GM21576 (cell line): ENCODE results near the gene MFGE8.
A peak's percentile ranks its signal among the peaks of the same experiment; 100 is the strongest.

ENCODE experiments used
- ATAC-seq: cut with Tn5 transposase; IDR thresholded peaks from one replicate; pipeline ENCODE4 v1.9.1; 2021; ENCODE audit warnings: mild to moderate bottlenecking, moderate library complexity; ENCODE audit not compliant: unreplicated experiment

The MFGE8 gene

GRCh38 chr15:88920186-88920891, 7.2 kb upstream of the MFGE8 start:
- ATAC-seq: no peak

GRCh38 chr15:88918738-88919137, 5.6 kb upstream of the MFGE8 start:
- ATAC-seq: no peak

GRCh38 chr15:88917760-88918159, 4.6 kb upstream of the MFGE8 start:
- ATAC-seq: no peak

GRCh38 chr15:88915354-88915753, 2.2 kb upstream of the MFGE8 start:
- no peak for ATAC-seq

- ATAC-seq: no peak
Measured at GRCh38 chr15:88913850-88914169, 631 bp upstream of the MFGE8 start.

GRCh38 chr15:88912500-88912921, 668 bp downstream of the MFGE8 start:
- no peak for ATAC-seq

- ATAC-seq: no peak
Measured at GRCh38 chr15:88911766-88912118, 1.4 kb downstream of the MFGE8 start.

- no peak for ATAC-seq
Measured at GRCh38 chr15:88909956-88910831, 3.0 kb downstream of the MFGE8 start.

GRCh38 chr15:88908697-88909621, 4.2 kb downstream of the MFGE8 start:
- no peak for ATAC-seq

GRCh38 chr15:88908123-88908522, 5.1 kb downstream of the MFGE8 start:
- ATAC-seq: no peak

- ATAC-seq: no peak
Measured at GRCh38 chr15:88907111-88907510, 6.1 kb downstream of the MFGE8 start.

GRCh38 chr15:88906551-88906950, 6.6 kb downstream of the MFGE8 start:
- ATAC-seq: no peak

- no peak for ATAC-seq
Measured at GRCh38 chr15:88906130-88906529, 7.0 kb downstream of the MFGE8 start.

GRCh38 chr15:88905576-88905975, 7.6 kb downstream of the MFGE8 start:
- no peak for ATAC-seq

- peak; percentile 80 for ATAC-seq
Measured at GRCh38 chr15:88904624-88905327, 8.4 kb downstream of the MFGE8 start.

GRCh38 chr15:88904257-88904623, 8.9 kb downstream of the MFGE8 start:
- no peak for ATAC-seq

GRCh38 chr15:88902846-88903245, 10.3 kb downstream of the MFGE8 start:
- no peak for ATAC-seq

- ATAC-seq: no peak
Measured at GRCh38 chr15:88902221-88902835, 10.9 kb downstream of the MFGE8 start.

- ATAC-seq: no peak
Measured at GRCh38 chr15:88901508-88902220, 11.5 kb downstream of the MFGE8 start.

- no peak for ATAC-seq
Measured at GRCh38 chr15:88900982-88901418, 12.2 kb downstream of the MFGE8 start.
